ENCODE results near the gene PEAK1.

DNA sequence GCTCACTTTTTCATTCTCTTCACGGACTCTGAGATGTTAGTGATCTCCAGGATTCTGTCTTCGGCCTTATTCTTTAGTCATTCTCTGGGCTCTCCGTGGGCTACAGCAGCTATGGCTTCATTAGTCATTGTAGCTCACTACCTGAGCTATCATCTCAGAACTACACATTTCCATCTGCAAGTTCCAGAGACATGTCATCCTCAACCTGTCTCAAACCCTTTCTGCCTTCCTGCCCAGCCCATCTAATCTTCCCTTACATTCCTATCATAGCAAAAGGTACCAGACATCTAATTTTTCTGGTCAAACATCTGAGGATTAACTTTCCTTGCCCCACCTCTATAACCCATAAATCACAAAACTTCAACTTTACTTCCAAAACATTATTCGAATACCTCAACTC, 362.2 kb downstream of the PEAK1 start:
- TF ChIP-seq CTCF (conservative IDR thresholded peaks at IDR 0.05; ENCODE audit: low read length), result no peak
- no peak for TF ChIP-seq EZH2phosphoT487 (IDR thresholded peaks at IDR 0.05; ENCODE audit: borderline replicate concordance, low read depth, low read length)

Measured in OCI-LY7 (cell line).